ENCODE results near the gene HIVEP3.
"Not testable (repeated sequence)": the region's sequence is repeated elsewhere in the genome, so short reads cannot be mapped to it uniquely, and the experiment has no call there.

Gene HIVEP3

DNA sequence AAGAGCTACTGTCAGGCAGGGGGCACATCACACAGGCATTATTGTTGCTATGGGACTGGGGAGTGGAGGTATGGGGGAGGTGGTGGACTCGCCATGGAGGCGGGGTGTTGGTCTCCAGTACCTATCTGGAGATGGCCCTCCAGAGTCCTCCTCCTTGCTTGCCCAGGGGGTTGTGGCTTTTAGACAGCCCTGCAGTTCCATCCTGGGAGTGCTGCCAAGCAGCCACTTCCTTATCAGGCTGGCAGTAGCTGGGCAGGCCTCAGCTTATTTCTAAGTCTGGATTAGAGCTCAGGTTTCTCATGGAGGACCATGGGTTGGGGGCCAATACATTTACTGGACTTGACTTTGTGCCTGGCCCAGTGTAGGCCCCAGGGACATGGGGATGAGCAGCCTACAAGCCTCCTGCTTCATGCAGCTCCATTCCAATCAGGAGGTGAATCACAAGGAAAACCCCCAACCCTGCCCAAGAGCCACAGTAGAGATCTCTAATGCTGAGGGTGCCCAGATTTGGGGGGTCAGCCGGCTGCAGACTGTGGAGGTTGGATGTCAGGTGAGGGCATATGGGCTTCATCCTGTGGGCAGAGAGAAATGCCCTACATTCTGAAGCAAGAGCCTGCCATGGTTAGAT, 223.5 kb downstream of the HIVEP3 start:
- H3K36me3 ChIP-seq (ENCODE audit: control insufficient read depth, insufficient read depth, low read length), result no peaks in the 10 kb centered on the region
- no peaks in the 10 kb centered on the region for H3K4me1 ChIP-seq (ENCODE audit: control insufficient read depth, insufficient read depth, low read length)
- no peaks in the 10 kb centered on the region for H3K27me3 ChIP-seq (ENCODE audit: control insufficient read depth, insufficient read depth, low read length)
- no peak overlapping the region for H3K27ac ChIP-seq (ENCODE audit: low read depth, low read length)
- no peak overlapping the region for H3K4me3 ChIP-seq (ENCODE audit: low read depth, low read length)
- no peak overlapping the region for H3K9ac ChIP-seq (ENCODE audit: low read depth, low read length)
- no peaks in the 10 kb centered on the region for H3K9me3 ChIP-seq (ENCODE audit: control insufficient read depth, insufficient read depth, low read length)

DNA sequence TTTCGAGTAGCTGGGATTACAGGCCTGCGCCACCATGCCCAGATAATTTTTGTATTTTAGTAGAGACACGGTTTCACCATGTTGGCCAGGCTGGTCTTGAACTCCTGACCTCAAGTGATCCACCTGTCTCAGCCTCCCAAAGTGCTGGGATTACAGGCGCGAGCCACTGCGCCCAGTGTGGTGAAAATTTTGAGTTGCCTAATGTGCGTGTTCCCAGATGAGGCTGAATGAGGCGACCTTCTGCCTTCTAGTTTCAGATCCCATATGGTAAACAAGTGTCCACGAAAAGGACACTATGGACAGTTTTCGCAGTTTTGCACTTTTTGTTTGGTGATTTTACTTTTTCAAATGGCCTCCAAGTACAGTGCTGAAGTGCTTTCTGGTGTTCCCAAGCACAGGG, 226.8 kb downstream of the HIVEP3 start:
- not testable (repeated sequence) for H3K36me3 ChIP-seq (ENCODE audit: control insufficient read depth, insufficient read depth, low read length); H3K4me1 ChIP-seq (ENCODE audit: control insufficient read depth, insufficient read depth, low read length); H3K27me3 ChIP-seq (ENCODE audit: control insufficient read depth, insufficient read depth, low read length); H3K27ac ChIP-seq (ENCODE audit: low read depth, low read length); H3K9ac ChIP-seq (ENCODE audit: low read depth, low read length); H3K9me3 ChIP-seq (ENCODE audit: control insufficient read depth, insufficient read depth, low read length); H3K4me3 ChIP-seq (ENCODE audit: low read depth, low read length)

DNA sequence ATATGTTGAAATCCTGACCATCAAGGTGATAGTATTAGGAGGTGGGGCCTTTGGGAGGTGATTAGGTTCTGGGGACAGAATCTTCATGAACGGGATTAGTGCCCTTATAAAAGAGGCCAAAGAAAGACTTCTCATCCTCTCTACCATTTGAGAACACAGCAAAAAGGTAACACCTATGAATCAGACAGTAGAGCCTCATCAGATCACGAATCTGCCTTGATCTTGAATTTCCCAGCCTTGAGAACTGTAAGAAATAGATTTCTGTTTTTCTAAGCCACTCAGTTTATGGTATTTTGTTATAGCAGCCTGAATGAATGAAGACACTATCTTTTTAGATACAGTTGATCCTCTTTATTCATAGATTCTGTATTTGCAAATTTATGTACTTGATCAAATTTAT, 227.3 kb downstream of the HIVEP3 start:
- no peaks in the 10 kb centered on the region for H3K36me3 ChIP-seq (ENCODE audit: control insufficient read depth, insufficient read depth, low read length)
- H3K27ac ChIP-seq (ENCODE audit: low read depth, low read length), result no peak overlapping the region
- H3K9ac ChIP-seq (ENCODE audit: low read depth, low read length), result no peak overlapping the region
- H3K4me1 ChIP-seq (ENCODE audit: control insufficient read depth, insufficient read depth, low read length), result no peaks in the 10 kb centered on the region
- H3K9me3 ChIP-seq (ENCODE audit: control insufficient read depth, insufficient read depth, low read length), result no peaks in the 10 kb centered on the region
- no peak overlapping the region for H3K4me3 ChIP-seq (ENCODE audit: low read depth, low read length)
- no peaks in the 10 kb centered on the region for H3K27me3 ChIP-seq (ENCODE audit: control insufficient read depth, insufficient read depth, low read length)

- H3K9me3 ChIP-seq (ENCODE audit: control insufficient read depth, insufficient read depth, low read length), result no peaks in the 10 kb centered on the region
- no peak overlapping the region for H3K27ac ChIP-seq (ENCODE audit: low read depth, low read length)
- no peak overlapping the region for H3K4me3 ChIP-seq (ENCODE audit: low read depth, low read length)
- H3K4me1 ChIP-seq (ENCODE audit: control insufficient read depth, insufficient read depth, low read length), result no peaks in the 10 kb centered on the region
- H3K36me3 ChIP-seq (ENCODE audit: control insufficient read depth, insufficient read depth, low read length), result no peaks in the 10 kb centered on the region
- H3K27me3 ChIP-seq (ENCODE audit: control insufficient read depth, insufficient read depth, low read length), result no peaks in the 10 kb centered on the region
- no peak overlapping the region for H3K9ac ChIP-seq (ENCODE audit: low read depth, low read length)
These were observed 228.4 kb downstream of the HIVEP3 start for GRCh38 chr1:41690331-41690730.

GRCh38 chr1:41689558-41689981, 229.2 kb downstream of the HIVEP3 start:
- Histone ChIP-seq H3K27me3 (ENCODE audit: control insufficient read depth, insufficient read depth, low read length) (no peaks in the 10 kb centered on the region), H3K27ac (ENCODE audit: low read depth, low read length) (no peak overlapping the region), H3K9me3 (ENCODE audit: control insufficient read depth, insufficient read depth, low read length) (no peaks in the 10 kb centered on the region), H3K36me3 (ENCODE audit: control insufficient read depth, insufficient read depth, low read length) (no peaks in the 10 kb centered on the region), H3K9ac (ENCODE audit: low read depth, low read length) (no peak overlapping the region), H3K4me1 (ENCODE audit: control insufficient read depth, insufficient read depth, low read length) (no peaks in the 10 kb centered on the region), H3K4me3 (ENCODE audit: low read depth, low read length) (no peak overlapping the region)

DNA sequence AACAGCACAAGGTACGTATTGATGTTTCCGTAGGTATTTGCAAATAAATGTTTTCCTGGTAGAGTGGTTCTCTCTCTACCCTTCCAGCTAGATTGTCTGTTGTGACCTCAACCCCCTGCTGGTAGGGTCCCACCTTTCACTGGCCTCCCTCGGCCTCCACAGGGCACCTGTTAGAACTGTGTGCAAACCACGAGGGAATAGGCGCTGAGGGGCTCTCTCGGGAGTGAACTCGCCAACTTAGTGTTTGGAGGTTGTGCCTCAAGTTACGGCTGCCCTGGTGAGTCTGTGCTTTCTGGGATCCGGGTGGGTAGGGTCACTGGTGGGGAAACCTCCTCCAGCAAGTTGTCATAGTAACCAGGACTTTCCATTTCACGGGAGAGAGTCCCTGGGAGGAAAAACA, 229.6 kb downstream of the HIVEP3 start:
- no peak overlapping the region for H3K27ac ChIP-seq (ENCODE audit: low read depth, low read length)
- H3K4me3 ChIP-seq (ENCODE audit: low read depth, low read length), result no peak overlapping the region
- no peaks in the 10 kb centered on the region for H3K4me1 ChIP-seq (ENCODE audit: control insufficient read depth, insufficient read depth, low read length)
- H3K9me3 ChIP-seq (ENCODE audit: control insufficient read depth, insufficient read depth, low read length), result no peaks in the 10 kb centered on the region
- H3K9ac ChIP-seq (ENCODE audit: low read depth, low read length), result no peak overlapping the region
- H3K36me3 ChIP-seq (ENCODE audit: control insufficient read depth, insufficient read depth, low read length), result no peaks in the 10 kb centered on the region
- H3K27me3 ChIP-seq (ENCODE audit: control insufficient read depth, insufficient read depth, low read length), result no peaks in the 10 kb centered on the region

GRCh38 chr1:41687007-41687406, 231.7 kb downstream of the HIVEP3 start:
- Histone ChIP-seq H3K4me1 (ENCODE audit: control insufficient read depth, insufficient read depth, low read length) (no peaks in the 10 kb centered on the region), H3K9ac (ENCODE audit: low read depth, low read length) (no peak overlapping the region), H3K9me3 (ENCODE audit: control insufficient read depth, insufficient read depth, low read length) (no peaks in the 10 kb centered on the region), H3K27me3 (ENCODE audit: control insufficient read depth, insufficient read depth, low read length) (no peaks in the 10 kb centered on the region), H3K4me3 (ENCODE audit: low read depth, low read length) (no peak overlapping the region), H3K27ac (ENCODE audit: low read depth, low read length) (no peak overlapping the region), H3K36me3 (ENCODE audit: control insufficient read depth, insufficient read depth, low read length) (no peaks in the 10 kb centered on the region)

- Histone ChIP-seq H3K9ac (ENCODE audit: low read depth, low read length) (no peak overlapping the region), H3K4me1 (ENCODE audit: control insufficient read depth, insufficient read depth, low read length) (no peaks in the 10 kb centered on the region), H3K27ac (ENCODE audit: low read depth, low read length) (no peak overlapping the region)
These were observed 234.8 kb downstream of the HIVEP3 start for GRCh38 chr1:41683681-41684500.

DNA sequence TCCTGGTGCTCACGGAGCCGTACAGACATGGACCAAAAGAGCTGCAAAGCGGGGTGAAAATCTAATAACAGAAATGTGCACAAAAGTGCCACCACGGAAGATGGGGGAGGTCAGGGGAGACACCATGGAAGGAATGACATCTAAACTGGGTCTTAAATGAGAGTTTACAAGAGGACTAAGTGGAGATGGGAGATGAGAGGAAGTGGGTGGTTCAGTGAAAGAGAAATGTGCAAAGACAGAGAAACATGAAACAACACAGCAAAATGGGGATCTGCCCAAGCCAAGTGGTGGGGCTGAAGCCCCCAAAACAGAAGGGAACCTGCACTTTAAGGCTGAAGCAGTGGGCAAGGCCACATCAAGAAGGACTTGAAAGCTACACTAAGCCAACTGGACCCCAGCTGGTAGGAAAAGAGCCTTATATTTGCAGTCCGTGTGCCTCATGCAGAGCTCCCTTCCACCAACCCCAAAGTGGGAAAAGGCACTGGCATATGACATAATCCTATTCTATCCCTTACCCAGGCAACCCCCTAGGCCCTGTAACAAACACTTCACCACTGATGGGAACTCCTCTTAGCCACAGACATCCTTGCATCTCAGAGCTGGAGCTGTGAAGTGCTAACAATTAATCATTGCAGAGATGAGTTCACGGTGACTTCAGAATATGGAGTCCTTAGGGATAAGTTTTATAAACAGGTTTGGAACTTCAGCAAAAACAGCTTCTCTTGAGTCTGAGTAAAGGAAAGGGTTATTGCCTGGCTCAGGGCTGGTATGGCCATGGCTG, 235.7 kb downstream of the HIVEP3 start:
- no peaks in the 10 kb centered on the region for H3K9me3 ChIP-seq (ENCODE audit: control insufficient read depth, insufficient read depth, low read length)
- no peak overlapping the region for H3K4me3 ChIP-seq (ENCODE audit: low read depth, low read length)
- no peaks in the 10 kb centered on the region for H3K27me3 ChIP-seq (ENCODE audit: control insufficient read depth, insufficient read depth, low read length)
- H3K9ac ChIP-seq (ENCODE audit: low read depth, low read length), result no peak overlapping the region
- no peaks in the 10 kb centered on the region for H3K36me3 ChIP-seq (ENCODE audit: control insufficient read depth, insufficient read depth, low read length)
- no peak overlapping the region for H3K27ac ChIP-seq (ENCODE audit: low read depth, low read length)
- no peaks in the 10 kb centered on the region for H3K4me1 ChIP-seq (ENCODE audit: control insufficient read depth, insufficient read depth, low read length)

More at GRCh38 chr1:41683681-41684500, 234.8 kb downstream of the HIVEP3 start:
- Histone ChIP-seq H3K27me3 (ENCODE audit: control insufficient read depth, insufficient read depth, low read length) (no peaks in the 10 kb centered on the region), H3K36me3 (ENCODE audit: control insufficient read depth, insufficient read depth, low read length) (no peaks in the 10 kb centered on the region), H3K9me3 (ENCODE audit: control insufficient read depth, insufficient read depth, low read length) (no peaks in the 10 kb centered on the region), H3K4me3 (ENCODE audit: low read depth, low read length) (no peak overlapping the region)

GRCh38 chr1:41682149-41682548, 236.6 kb downstream of the HIVEP3 start:
- no peak overlapping the region for H3K27ac ChIP-seq (ENCODE audit: low read depth, low read length)
- no peaks in the 10 kb centered on the region for H3K4me1 ChIP-seq (ENCODE audit: control insufficient read depth, insufficient read depth, low read length)

More at GRCh38 chr1:41682149-41682548, 236.6 kb downstream of the HIVEP3 start:
- no peaks in the 10 kb centered on the region for H3K9me3 ChIP-seq (ENCODE audit: control insufficient read depth, insufficient read depth, low read length)
- H3K36me3 ChIP-seq (ENCODE audit: control insufficient read depth, insufficient read depth, low read length), result no peaks in the 10 kb centered on the region
- no peaks in the 10 kb centered on the region for H3K27me3 ChIP-seq (ENCODE audit: control insufficient read depth, insufficient read depth, low read length)
- H3K4me3 ChIP-seq (ENCODE audit: low read depth, low read length), result no peak overlapping the region
- no peak overlapping the region for H3K9ac ChIP-seq (ENCODE audit: low read depth, low read length)
